ENCODE measurements around the gene WBP11. TPM values are rescaled to one million over a fixed set of nuclear protein-coding genes. Genes with fewer than 3 reads are reported as not detected.

Gene WBP11
- total RNA-seq, 1 experiment from 2014 or later: 75.9 TPM

DNA sequence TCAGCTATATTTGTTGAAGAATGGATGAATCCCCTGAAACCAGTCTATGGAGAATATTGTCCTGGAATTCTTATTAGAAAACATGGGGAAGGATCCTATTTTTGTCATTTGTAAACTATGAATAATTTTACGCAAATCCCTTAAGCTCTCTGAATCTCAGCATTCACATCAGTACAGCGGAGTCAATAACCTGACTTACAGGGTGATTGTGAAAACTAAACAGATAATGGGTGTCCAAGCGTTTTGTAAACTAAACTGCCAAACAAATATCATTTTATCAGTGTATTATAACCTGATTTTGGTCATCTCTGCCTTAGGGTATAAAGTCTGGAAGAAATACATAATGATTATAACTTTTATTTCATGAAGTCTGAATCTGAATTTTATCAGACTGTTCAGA is 30.1 kb upstream of the WBP11 start:
- BruUV-seq (replicated peaks): no TSS peak
- TF ChIP-seq, protein P1, sequence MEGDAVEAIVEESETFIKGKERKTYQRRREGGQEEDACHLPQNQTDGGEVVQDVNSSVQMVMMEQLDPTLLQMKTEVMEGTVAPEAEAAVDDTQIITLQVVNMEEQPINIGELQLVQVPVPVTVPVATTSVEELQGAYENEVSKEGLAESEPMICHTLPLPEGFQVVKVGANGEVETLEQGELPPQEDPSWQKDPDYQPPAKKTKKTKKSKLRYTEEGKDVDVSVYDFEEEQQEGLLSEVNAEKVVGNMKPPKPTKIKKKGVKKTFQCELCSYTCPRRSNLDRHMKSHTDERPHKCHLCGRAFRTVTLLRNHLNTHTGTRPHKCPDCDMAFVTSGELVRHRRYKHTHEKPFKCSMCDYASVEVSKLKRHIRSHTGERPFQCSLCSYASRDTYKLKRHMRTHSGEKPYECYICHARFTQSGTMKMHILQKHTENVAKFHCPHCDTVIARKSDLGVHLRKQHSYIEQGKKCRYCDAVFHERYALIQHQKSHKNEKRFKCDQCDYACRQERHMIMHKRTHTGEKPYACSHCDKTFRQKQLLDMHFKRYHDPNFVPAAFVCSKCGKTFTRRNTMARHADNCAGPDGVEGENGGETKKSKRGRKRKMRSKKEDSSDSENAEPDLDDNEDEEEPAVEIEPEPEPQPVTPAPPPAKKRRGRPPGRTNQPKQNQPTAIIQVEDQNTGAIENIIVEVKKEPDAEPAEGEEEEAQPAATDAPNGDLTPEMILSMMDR (IDR thresholded peaks at IDR 0.05; ENCODE audit: unreplicated experiment): no peak
- Mint-ChIP-seq H3K27ac (ENCODE audit: unreplicated experiment) (no peak overlapping the region), H3K36me3 (ENCODE audit: insufficient read depth, unreplicated experiment) (no peaks in the 10 kb centered on the region), H3K27me3 (ENCODE audit: unreplicated experiment) (no peaks in the 10 kb centered on the region), H3K9me3 (ENCODE audit: low read depth, unreplicated experiment) (peaks cover 3% of the 10 kb centered on the region), H3K4me3 (ENCODE audit: low read depth, unreplicated experiment) (no peak overlapping the region), H3K4me1 (ENCODE audit: low read depth, unreplicated experiment) (peaks cover 6% of the 10 kb centered on the region)
- CTCF ChIA-PET: interaction anchor here (0.6 kb wide), 1 partner anchor 308 kb away, joined by 4 read pairs; no protein-coding TSS in a partner anchor
- intact Hi-C loops (cut with micrococcal nuclease; ENCODE audit: unreplicated experiment): no loop called here
- no peak for DNase-seq

DNA sequence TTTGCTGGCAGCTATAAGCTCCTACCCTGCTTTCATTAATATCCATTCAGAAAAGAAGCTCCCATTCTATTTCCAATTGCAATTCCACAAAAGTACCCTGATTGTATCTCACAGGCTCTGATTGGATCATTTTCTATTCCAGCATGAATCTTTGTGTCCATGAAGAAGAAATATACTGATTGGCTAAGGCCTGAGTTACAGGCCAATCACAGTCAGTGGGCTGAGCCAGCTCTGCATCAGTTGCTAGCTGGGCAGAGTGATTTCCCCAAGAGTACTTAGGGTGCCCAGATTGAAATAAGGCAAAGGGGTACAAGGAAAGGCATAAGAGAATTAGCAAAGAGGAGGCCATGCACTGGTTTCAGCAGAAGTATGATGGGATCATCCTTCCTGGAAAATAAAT is 25.6 kb upstream of the WBP11 start:
- Mint-ChIP-seq H3K36me3 (ENCODE audit: insufficient read depth, unreplicated experiment) (no peaks in the 10 kb centered on the region), H3K4me3 (ENCODE audit: low read depth, unreplicated experiment) (no peak overlapping the region), H3K4me1 (ENCODE audit: low read depth, unreplicated experiment) (peaks cover 3% of the 10 kb centered on the region), H3K27ac (ENCODE audit: unreplicated experiment) (no peak overlapping the region), H3K9me3 (ENCODE audit: low read depth, unreplicated experiment) (peaks cover 3% of the 10 kb centered on the region), H3K27me3 (ENCODE audit: unreplicated experiment) (no peaks in the 10 kb centered on the region)
- CTCF ChIA-PET: interaction anchor here (1.2 kb wide), 1 partner anchor 167 kb away, joined by 3 read pairs; no protein-coding TSS in a partner anchor
- no peak for DNase-seq
- TF ChIP-seq, protein P1 (IDR thresholded peaks at IDR 0.05; ENCODE audit: unreplicated experiment): no peak
- intact Hi-C loops (cut with micrococcal nuclease; ENCODE audit: unreplicated experiment): no loop called here
- no TSS peak for BruUV-seq (replicated peaks)

DNA sequence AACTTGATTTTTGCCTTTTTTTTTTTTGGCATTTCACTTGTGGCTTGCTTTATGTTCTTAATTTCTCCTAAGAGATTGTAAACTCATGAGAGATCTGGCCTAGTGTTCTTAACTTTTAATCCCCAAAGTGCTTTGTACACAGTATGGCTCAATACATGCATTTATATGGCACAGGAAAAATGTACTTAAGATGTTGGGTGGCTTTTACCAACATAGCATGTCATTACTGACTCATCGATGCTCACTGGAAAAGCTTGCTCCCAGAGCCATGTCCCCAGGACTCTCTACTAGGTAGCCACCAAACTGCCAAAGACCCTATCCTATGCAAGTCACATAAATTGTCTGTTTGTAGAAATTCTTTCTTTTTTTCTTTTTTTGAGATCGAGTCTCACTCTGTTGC is 23.8 kb upstream of the WBP11 start:
- H3K27ac Mint-ChIP-seq (ENCODE audit: unreplicated experiment): no peak overlapping the region
- CTCF ChIA-PET: no interaction called here
- H3K27me3 Mint-ChIP-seq (ENCODE audit: unreplicated experiment): no peaks in the 10 kb centered on the region
- H3K4me1 Mint-ChIP-seq (ENCODE audit: low read depth, unreplicated experiment): no peaks in the 10 kb centered on the region
- no peaks in the 10 kb centered on the region for H3K36me3 Mint-ChIP-seq (ENCODE audit: insufficient read depth, unreplicated experiment)
- DNase-seq: no peak
- TF ChIP-seq, protein P1 (IDR thresholded peaks at IDR 0.05; ENCODE audit: unreplicated experiment): no peak
- H3K4me3 Mint-ChIP-seq (ENCODE audit: low read depth, unreplicated experiment): no peak overlapping the region
- intact Hi-C loops (cut with micrococcal nuclease; ENCODE audit: unreplicated experiment): no loop called here
- peaks cover 3% of the 10 kb centered on the region for H3K9me3 Mint-ChIP-seq (ENCODE audit: low read depth, unreplicated experiment)
- no TSS peak for BruUV-seq (replicated peaks)

DNA sequence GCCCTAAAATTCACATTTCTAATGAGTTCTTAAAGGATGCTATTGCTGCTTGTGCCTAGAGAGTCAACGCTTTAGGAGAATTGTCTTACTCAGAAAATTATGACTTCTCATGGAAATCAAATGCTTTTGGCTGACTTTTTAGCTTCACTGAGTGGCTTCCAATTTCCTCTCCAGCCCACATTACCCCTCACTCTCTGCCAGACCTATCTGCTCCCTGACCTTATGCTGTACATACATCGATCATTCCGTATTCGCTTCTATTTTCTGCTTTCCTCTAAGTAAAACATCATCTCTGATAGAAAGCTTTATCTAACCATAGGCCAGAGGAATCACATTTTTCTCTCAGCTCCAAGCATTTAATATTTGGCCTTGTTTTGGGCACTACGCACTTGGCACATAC is 23.2 kb upstream of the WBP11 start:
- no peaks in the 10 kb centered on the region for H3K36me3 Mint-ChIP-seq (ENCODE audit: insufficient read depth, unreplicated experiment)
- H3K27ac Mint-ChIP-seq (ENCODE audit: unreplicated experiment): no peak overlapping the region
- DNase-seq: no peak
- no peaks in the 10 kb centered on the region for H3K4me1 Mint-ChIP-seq (ENCODE audit: low read depth, unreplicated experiment)
- H3K4me3 Mint-ChIP-seq (ENCODE audit: low read depth, unreplicated experiment): no peak overlapping the region
- CTCF ChIA-PET: no interaction called here
- no TSS peak for BruUV-seq (replicated peaks)
- no peaks in the 10 kb centered on the region for H3K27me3 Mint-ChIP-seq (ENCODE audit: unreplicated experiment)
- TF ChIP-seq, protein P1 (IDR thresholded peaks at IDR 0.05; ENCODE audit: unreplicated experiment): no peak
- H3K9me3 Mint-ChIP-seq (ENCODE audit: low read depth, unreplicated experiment): no peaks in the 10 kb centered on the region
- intact Hi-C loops (cut with micrococcal nuclease; ENCODE audit: unreplicated experiment): no loop called here

Measured in Calu3 (cell line).